Thymus (tissue), 11 donors: ENCODE results near the gene BOD1L1. TPM values are rescaled to one million over a fixed set of nuclear protein-coding genes. Genes with fewer than 3 reads are reported as not detected.
A peak's percentile ranks its signal among the peaks of the same experiment; 100 is the strongest.

Source experiments
- DNase-seq, 9 donors: peaks; one replicate each; pipeline ENCODE4 v3.0.0-alpha.2; 2013; ENCODE audit warnings: low spot score in 9 of 9, low read depth in 6 of 9, missing footprints in 1 of 9
- H3K27ac ChIP-seq, 2 donors: one replicate each; pipeline ENCODE4 v1.5.1; 2013; ENCODE audit warnings: control low read depth in 1 of 2, low read depth in 1 of 2, low read length in 1 of 2, mild to moderate bottlenecking in 1 of 2, moderate library complexity in 1 of 2
- H3K27me3 ChIP-seq, 2 donors: one replicate each; pipeline ENCODE4 v1.5.1; 2013; ENCODE audit warnings: low read length in 1 of 2; ENCODE audit not compliant: control insufficient read depth in 2 of 2, insufficient read depth in 1 of 2
- H3K36me3 ChIP-seq, 2 donors: one replicate each; pipeline ENCODE4 v1.5.1; 2013; ENCODE audit warnings: low read length in 1 of 2, mild to moderate bottlenecking in 1 of 2, moderate library complexity in 1 of 2; ENCODE audit not compliant: control insufficient read depth in 2 of 2, insufficient read depth in 2 of 2
- H3K4me1 ChIP-seq, 2 donors: one replicate each; pipeline ENCODE4 v1.5.1; 2013; ENCODE audit warnings: low read length in 2 of 2; ENCODE audit not compliant: control insufficient read depth in 2 of 2, insufficient read depth in 2 of 2
- H3K4me3 ChIP-seq, 2 donors: one replicate each; pipeline ENCODE4 v1.5.1; 2013; ENCODE audit warnings: low read length in 2 of 2, control low read depth in 1 of 2, mild to moderate bottlenecking in 1 of 2
- H3K9me3 ChIP-seq, 2 donors: one replicate each; pipeline ENCODE4 v1.5.1; 2013; ENCODE audit warnings: low read length in 1 of 2, mild to moderate bottlenecking in 1 of 2; ENCODE audit not compliant: control insufficient read depth in 2 of 2, insufficient read depth in 1 of 2
- WGBS: extraction: QIAGEN DNeasy Blood & Tissue Kit; methylation state at CpG from one replicate; pipeline ENCODE4 v1.1.7; 2013; 5-methylcytosine and 5-hydroxymethylcytosine counted together
- polyA plus RNA-seq: library from polyadenylated mRNA; stranded (reverse); fragments of 200-250 nt; gene quantifications from one replicate; pipeline ENCODE4 v1.2.3, GENCODE V29; 2013
- total RNA-seq: library from RNA; stranded (reverse); fragments of 120-200 nt; gene quantifications from one replicate; pipeline ENCODE4 v1.2.4, GENCODE V29; 2013
- donor health status: healthy.

Gene BOD1L1
- total and polyA plus RNA-seq, 2 donors: 20.0 to 27.1 TPM

DNA sequence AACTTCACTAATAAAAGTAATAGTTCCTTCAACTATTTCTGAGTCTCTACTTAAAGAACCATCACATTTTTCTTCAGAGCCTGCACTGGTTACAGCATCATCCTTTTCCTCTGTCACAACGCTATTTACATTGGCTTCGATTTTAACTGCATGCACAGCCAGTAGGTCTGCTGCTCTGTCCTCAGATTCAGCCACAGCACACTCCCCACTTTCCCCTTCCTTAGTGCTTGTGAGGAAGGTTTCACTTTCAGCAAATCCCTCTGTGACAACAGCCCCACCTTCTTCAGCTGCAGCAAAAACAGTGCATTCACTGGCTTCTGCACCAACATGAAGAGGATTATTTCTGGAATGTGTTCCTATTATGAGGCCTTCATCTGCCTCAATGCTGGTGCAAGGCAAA is 25.7 kb downstream of the BOD1L1 start:
- no peak for DNase-seq
- WGBS: over 99% methylated on average over 2 of the region's 2 CpGs
- Histone ChIP-seq H3K4me1 (no peaks in the 10 kb centered on the region), H3K27me3 (no peaks in the 10 kb centered on the region), H3K36me3 (peaks cover 46 to 74% of the 10 kb centered on the region in 2 donors), H3K9me3 (no peaks in the 10 kb centered on the region), H3K4me3 (no peak overlapping the region), H3K27ac (no peak overlapping the region)

GRCh38 chr4:13601048-13601447 is 26.5 kb downstream of the BOD1L1 start:
- no peaks in the 10 kb centered on the region for H3K9me3 ChIP-seq
- H3K4me3 ChIP-seq: no peak overlapping the region
- H3K27ac ChIP-seq: no peak overlapping the region
- WGBS: 94% methylated on average over 3 of the region's 3 CpGs
- DNase-seq: peak in 1 of 9 donors; percentile 12
- no peaks in the 10 kb centered on the region for H3K27me3 ChIP-seq
- H3K4me1 ChIP-seq: no peaks in the 10 kb centered on the region
- peaks cover 52 to 76% of the 10 kb centered on the region in 2 donors for H3K36me3 ChIP-seq

DNA sequence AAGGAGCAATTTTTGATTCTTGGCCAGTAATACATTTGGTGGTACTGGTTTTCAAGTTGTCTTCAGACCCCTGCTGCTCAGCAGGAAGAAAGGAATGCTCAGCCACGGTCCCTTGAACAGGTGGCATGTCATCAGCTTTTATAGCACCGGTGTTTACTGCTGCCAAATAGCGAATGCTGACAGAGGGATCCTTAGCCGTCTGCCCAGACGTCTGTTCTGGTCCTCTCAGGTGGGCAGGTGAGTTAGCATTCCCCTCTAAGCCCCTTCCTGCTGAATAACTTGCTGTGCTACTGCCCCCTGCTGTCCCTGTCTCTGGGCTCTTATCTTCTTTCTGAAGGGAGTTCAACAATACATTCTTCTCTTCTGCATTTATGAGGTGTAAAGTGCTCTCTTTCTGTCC is 28.4 kb downstream of the BOD1L1 start:
- DNase-seq: no peak
- Histone ChIP-seq H3K9me3 (no peaks in the 10 kb centered on the region), H3K27me3 (no peaks in the 10 kb centered on the region), H3K36me3 (peaks cover 61 to 70% of the 10 kb centered on the region in 2 donors), H3K27ac (no peak overlapping the region), H3K4me1 (no peaks in the 10 kb centered on the region), H3K4me3 (no peak overlapping the region)
- WGBS: 92% methylated on average over 5 of the region's 5 CpGs

DNA sequence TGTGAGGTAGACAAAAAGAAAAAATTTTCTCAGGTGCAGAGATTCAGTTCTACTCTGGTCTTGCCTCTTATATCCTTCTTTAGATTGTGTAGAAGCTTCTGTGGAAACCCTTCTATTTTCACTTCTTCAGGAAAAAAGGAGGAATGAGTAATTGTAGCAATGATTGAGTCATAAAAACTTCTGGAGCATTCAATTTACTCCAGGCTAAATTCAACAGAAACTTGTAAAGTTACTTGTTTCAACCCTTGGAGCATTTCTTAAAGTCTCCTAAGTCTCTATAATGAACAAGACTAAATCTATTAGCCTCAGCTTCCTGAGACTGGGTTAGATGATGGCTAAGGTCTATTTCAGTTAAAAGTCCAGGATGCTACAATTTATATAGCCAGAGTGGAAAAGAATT is 29.9 kb downstream of the BOD1L1 start:
- H3K4me1 ChIP-seq: no peaks in the 10 kb centered on the region
- no peaks in the 10 kb centered on the region for H3K27me3 ChIP-seq
- no peaks in the 10 kb centered on the region for H3K9me3 ChIP-seq
- H3K36me3 ChIP-seq: peaks cover 55 to 67% of the 10 kb centered on the region in 2 donors
- DNase-seq: no peak
- no peak overlapping the region for H3K27ac ChIP-seq
- H3K4me3 ChIP-seq: no peak overlapping the region

DNA sequence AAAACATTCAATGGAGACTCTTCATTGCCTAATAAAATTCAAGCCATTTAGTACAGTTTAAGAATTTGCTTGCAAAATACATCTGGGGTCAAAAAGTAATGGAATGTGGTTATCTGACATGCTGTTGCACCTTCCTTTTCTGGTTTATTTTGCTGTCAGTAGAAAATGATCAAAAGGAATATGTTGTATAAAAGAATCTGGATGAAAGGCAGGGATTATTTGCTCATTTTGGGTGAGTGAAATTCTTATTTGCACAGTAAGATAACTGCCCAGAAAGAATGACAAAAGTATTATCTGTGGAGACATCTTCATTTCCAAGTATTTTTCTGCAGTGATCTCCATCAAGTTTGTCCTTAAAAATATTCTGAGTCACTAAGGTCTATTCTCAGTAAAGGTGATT is 30.4 kb downstream of the BOD1L1 start:
- no peak overlapping the region for H3K27ac ChIP-seq
- H3K4me3 ChIP-seq: no peak overlapping the region
- H3K9me3 ChIP-seq: no peaks in the 10 kb centered on the region
- peaks cover 52 to 67% of the 10 kb centered on the region in 2 donors for H3K36me3 ChIP-seq
- DNase-seq: no peak
- H3K27me3 ChIP-seq: no peaks in the 10 kb centered on the region
- no peaks in the 10 kb centered on the region for H3K4me1 ChIP-seq

DNA sequence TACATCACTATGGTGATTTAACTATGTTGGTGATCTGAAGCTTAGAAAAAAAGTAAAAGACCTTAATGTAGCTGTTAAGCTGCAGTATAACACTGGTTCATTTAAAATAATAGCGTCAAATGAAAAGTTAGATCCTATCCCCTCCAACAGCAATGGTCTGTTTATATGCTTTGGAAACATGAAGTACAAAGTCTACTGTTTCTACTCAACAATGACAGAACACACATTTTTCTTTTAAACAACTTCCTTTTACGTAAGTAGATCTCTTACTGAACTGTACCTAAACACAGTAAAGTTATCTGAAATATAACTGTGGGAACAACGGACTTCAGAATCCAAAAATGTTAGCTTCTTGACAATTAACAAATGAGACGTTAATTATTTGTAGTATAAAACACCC is 35.3 kb downstream of the BOD1L1 start:
- no peak for DNase-seq
- H3K4me1 ChIP-seq: no peaks in the 10 kb centered on the region
- H3K27me3 ChIP-seq: no peaks in the 10 kb centered on the region
- 96% methylated on average over 4 of the region's 4 CpGs for WGBS
- H3K4me3 ChIP-seq: no peak overlapping the region
- peaks cover 29 to 70% of the 10 kb centered on the region in 2 donors for H3K36me3 ChIP-seq
- H3K27ac ChIP-seq: no peak overlapping the region
- no peaks in the 10 kb centered on the region for H3K9me3 ChIP-seq

DNA sequence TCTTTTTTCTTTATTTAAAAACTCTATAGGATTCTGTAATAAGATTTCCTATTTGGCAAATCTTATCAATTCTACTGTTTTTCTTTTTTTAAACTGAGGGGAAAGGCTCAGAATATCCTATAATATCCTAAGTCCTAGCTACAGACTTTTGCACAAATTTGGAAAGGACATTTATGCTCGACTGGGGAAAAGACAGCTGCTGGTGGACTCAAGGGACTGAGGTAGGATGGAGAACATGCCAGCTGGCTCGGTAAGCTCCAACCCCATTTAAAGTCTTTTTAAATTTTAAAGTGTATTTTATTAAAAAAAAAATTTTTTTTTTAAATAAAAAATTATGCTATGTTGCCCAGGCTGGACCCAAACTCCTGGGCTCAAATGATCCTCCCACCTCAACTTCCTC is 36.8 kb downstream of the BOD1L1 start:
- Histone ChIP-seq H3K9me3 (no peaks in the 10 kb centered on the region), H3K27me3 (no peaks in the 10 kb centered on the region), H3K36me3 (peaks cover 25 to 70% of the 10 kb centered on the region in 2 donors), H3K4me3 (no peak overlapping the region), H3K27ac (no peak overlapping the region), H3K4me1 (no peaks in the 10 kb centered on the region)
- DNase-seq: no peak
- 95% methylated on average over 2 of the region's 2 CpGs for WGBS

- no peaks in the 10 kb centered on the region for H3K4me1 ChIP-seq
- no peak overlapping the region for H3K27ac ChIP-seq
- no peak overlapping the region for H3K4me3 ChIP-seq
- peaks cover 22 to 72% of the 10 kb centered on the region in 2 donors for H3K36me3 ChIP-seq
- no peak for DNase-seq
- H3K9me3 ChIP-seq: no peaks in the 10 kb centered on the region
- H3K27me3 ChIP-seq: no peaks in the 10 kb centered on the region
These were observed 38.6 kb downstream of the BOD1L1 start for GRCh38 chr4:13588954-13589353.

DNA sequence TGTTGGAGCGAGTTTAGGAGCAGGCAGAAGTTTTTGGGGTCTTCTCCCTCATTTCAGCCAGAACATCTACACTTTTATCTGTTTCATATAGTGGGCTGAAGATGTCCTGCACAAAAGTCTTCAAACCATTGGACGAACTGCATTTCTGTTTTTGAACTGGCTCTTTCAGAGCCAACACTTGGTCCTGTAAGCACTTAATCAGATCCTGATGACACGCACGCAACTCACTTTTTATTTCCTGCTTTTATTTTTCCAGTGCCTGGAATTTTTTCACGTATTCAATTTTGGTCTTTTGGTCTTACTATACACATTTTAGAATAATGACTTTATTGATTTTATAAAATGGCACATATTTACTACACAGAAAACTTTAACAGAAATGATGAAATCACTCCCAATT is 43.0 kb downstream of the BOD1L1 start:
- H3K4me3 ChIP-seq: no peak overlapping the region
- no peaks in the 10 kb centered on the region for H3K27me3 ChIP-seq
- H3K27ac ChIP-seq: no peak overlapping the region
- peaks cover 42 to 79% of the 10 kb centered on the region in 2 donors for H3K36me3 ChIP-seq
- no peak for DNase-seq
- no peaks in the 10 kb centered on the region for H3K9me3 ChIP-seq
- 97% methylated on average over 5 of the region's 5 CpGs for WGBS
- no peaks in the 10 kb centered on the region for H3K4me1 ChIP-seq

DNA sequence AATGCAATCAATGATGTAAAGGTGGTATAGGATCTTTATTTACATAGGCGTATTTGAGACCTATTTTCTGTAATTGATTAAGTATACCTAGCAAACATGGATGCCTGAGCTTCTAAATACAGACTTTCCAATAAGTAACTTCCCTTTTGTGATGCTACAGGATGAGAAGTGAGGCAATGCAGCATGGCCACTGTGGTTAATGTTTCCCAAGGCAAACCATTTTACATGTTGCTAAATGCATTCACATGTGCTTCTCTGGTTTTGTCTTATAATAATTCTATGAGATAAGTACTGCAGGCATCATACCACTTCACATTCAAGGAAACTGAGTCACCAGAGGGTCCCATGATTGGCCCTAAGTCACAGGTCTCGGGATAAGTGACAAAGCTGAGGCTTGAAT is 47.5 kb downstream of the BOD1L1 start:
- Histone ChIP-seq H3K27me3 (no peaks in the 10 kb centered on the region), H3K27ac (no peak overlapping the region), H3K36me3 (peaks cover 51 to 62% of the 10 kb centered on the region in 2 donors), H3K4me3 (no peak overlapping the region), H3K4me1 (no peaks in the 10 kb centered on the region), H3K9me3 (no peaks in the 10 kb centered on the region)
- WGBS: 95% methylated on average over 2 of the region's 2 CpGs
- no peak for DNase-seq
